ENCODE results near the gene REEP6. TPM values are rescaled to one million over a fixed set of nuclear protein-coding genes. Genes with fewer than 3 reads are reported as not detected.

REEP6 gene
- total and polyA plus RNA-seq, 2 of the 8 experiments (the other 6 are each of a cell fraction or from before 2014, with no cell fraction given): 12.6 to 20.7 TPM

DNA sequence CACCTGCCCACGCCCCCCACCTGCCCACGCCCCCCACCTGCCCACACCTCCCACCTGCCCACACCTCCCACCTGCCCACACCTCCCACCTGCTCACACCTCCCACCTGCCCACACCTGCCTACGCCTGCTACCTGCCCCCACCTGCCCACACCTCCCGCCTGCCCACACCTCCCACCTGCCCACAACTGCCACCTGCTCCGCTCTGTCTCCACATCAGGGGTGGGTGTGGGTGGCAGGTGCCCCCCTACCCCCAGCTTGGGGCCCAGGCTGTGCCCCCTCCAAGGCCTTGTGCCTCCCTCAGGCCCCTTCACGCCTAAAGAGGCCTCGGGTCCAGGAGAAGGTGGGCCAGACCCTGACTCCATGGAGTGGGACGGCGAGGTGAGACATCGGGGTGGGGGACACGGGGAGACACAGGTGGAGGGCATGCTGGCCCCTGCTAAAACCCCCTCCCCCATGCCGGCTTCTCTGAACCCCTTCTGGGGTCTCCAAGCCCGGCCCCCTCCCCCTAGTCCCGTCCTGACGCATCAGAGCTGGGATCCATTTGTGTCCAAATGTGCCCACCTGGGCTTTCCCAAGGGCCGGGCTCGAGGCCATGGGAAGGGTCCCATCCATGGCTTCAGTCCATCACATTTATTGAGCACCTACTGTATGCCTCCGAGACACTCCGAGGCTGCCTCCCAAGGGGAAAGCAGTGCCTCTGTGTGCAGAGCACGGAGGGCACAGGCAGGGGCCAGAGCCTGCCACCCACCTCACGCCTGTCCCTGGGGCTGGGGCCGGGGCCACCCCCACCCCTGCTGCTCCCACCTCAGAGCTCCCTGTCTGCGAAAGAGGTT lies 37.8 kb downstream of the REEP6 start:
- Histone ChIP-seq H2BK15ac (ENCODE audit: low read length) (no peak overlapping the region), H3K56ac (replicated peaks; ENCODE audit: insufficient read length, low read depth, low read length) (no peak overlapping the region), H3K4ac (replicated peaks; ENCODE audit: insufficient read length, low read depth, low read length) (no peak overlapping the region), H2AK5ac (ENCODE audit: low read depth, low read length) (no peak overlapping the region), H4K5ac (ENCODE audit: insufficient read length, low read depth, low read length) (no peak overlapping the region), H3K4me3 (ENCODE audit: extremely low read depth in 1 of 4, insufficient read depth in 2 of 4, low read depth in 3 of 4, low read length in 4 of 4) (no peak overlapping the region), H3K9me3 (ENCODE audit: insufficient read depth in 2 of 2, low read depth in 1 of 2, low read length in 1 of 2) (no peaks in the 10 kb centered on the region), H3K14ac (ENCODE audit: insufficient read length) (no peak overlapping the region), H3K79me2 (ENCODE audit: control insufficient read depth in 1 of 2, insufficient read depth in 2 of 2, low read length in 2 of 2) (no peaks in the 10 kb centered on the region), H4K20me1 (replicated peaks in 1 of 2; ENCODE audit: control insufficient read depth in 1 of 2, insufficient read depth in 2 of 2, low read length in 2 of 2) (peaks cover 8 to 14% of the 10 kb centered on the region in 2 experiments), H2AFZ (ENCODE audit: low read length) (no peak overlapping the region), H3K27ac (ENCODE audit: low read depth, low read length) (no peak overlapping the region), H3K18ac (ENCODE audit: extremely low read depth, low read length) (no peak overlapping the region), H3K4me1 (replicated peaks in 1 of 4; ENCODE audit: control insufficient read depth in 3 of 4, insufficient read depth in 4 of 4, low read length in 3 of 4) (peaks cover 0 to 3% (median 1%) of the 10 kb centered on the region in 4 experiments; a peak in 3 of 7 replicates), H4K8ac (ENCODE audit: extremely low read depth, insufficient read depth, low read length) (no peak overlapping the region), H2BK5ac (ENCODE audit: low read depth, low read length) (no peak overlapping the region), H3K9ac (replicated peaks in 1 of 4; ENCODE audit: extremely low read depth in 1 of 4, low read depth in 3 of 4, low read length in 3 of 4) (no peak overlapping the region), H3K23me2 (ENCODE audit: low read depth, low read length) (peaks cover 8% of the 10 kb centered on the region; the same call in 1 of the 2 replicates), H3K79me1 (ENCODE audit: low read depth, low read length) (no peaks in the 10 kb centered on the region), H3K36me3 (ENCODE audit: control insufficient read depth in 2 of 4, insufficient read depth in 4 of 4, low read length in 3 of 4) (no peaks in the 10 kb centered on the region; a peak in 1 of 8 replicates), H3K27me3 (replicated peaks in 1 of 4; ENCODE audit: control insufficient read depth in 3 of 4, extremely low read depth in 1 of 4, insufficient read depth in 3 of 4, low read length in 3 of 4) (peaks cover 15 to 20% (median 19%) of the 10 kb centered on the region in 4 experiments), H2BK12ac (ENCODE audit: low read depth, low read length) (no peak overlapping the region), H3K23ac (ENCODE audit: insufficient read length) (no peak overlapping the region), H2BK120ac (replicated peaks; ENCODE audit: low read depth, low read length) (no peak overlapping the region), H2BK20ac (ENCODE audit: low read length) (no peak overlapping the region), H3K4me2 (ENCODE audit: insufficient read depth in 1 of 2, low read depth in 2 of 2, low read length in 2 of 2) (no peak overlapping the region), H4K91ac (replicated peaks; ENCODE audit: insufficient read length, low read length) (no peak overlapping the region)
- ChIA-PET POLR2A (ENCODE audit: partially characterized antibody) (no interaction called here), CTCF (ENCODE audit: partially characterized antibody) (no interaction called here)
- WGBS, 2 experiments (ENCODE audit: extremely low coverage in 1 of 2, insufficient coverage in 1 of 2, insufficient read length in 1 of 2, insufficient replicate concordance in 2 of 2, low coverage in 1 of 2, low lambda C conversion rate in 2 of 2, missing lambda C conversion rate in 1 of 2): 92% methylated on average over 16 of the region's 23 CpGs; no CpG with 5 or more reads in 1 of the 2 experiments
- DNase-seq (ENCODE audit: low read depth in 1 of 2, low spot score in 2 of 2) (peak in 1 of 2 experiments; percentile 43), FAIRE-seq (no peak)
- TF ChIP-seq POLR2A (IDR thresholded peaks at IDR 0.05; ENCODE audit: control extremely low read depth in 1 of 2, low read depth in 2 of 2, low read length in 2 of 2) (no peak), TBP (IDR thresholded peaks at IDR 0.05; ENCODE audit: low read depth, low read length) (no peak), JUND (IDR thresholded peaks at IDR 0.05; ENCODE audit: low read length) (no peak)

Measured in H1 (cell line).